GM12874 (cell line): ENCODE results near the gene USP2.

Experiments
- TF ChIP-seq, protein P1 (sequence below): IDR thresholded peaks from 2 replicates; pipeline ENCODE4 v1.5.1; 2011; ENCODE audit warnings: low read depth, mild to moderate bottlenecking, control low read depth, low read length, moderate library complexity; ENCODE audit not compliant: insufficient read depth

USP2 gene

DNA sequence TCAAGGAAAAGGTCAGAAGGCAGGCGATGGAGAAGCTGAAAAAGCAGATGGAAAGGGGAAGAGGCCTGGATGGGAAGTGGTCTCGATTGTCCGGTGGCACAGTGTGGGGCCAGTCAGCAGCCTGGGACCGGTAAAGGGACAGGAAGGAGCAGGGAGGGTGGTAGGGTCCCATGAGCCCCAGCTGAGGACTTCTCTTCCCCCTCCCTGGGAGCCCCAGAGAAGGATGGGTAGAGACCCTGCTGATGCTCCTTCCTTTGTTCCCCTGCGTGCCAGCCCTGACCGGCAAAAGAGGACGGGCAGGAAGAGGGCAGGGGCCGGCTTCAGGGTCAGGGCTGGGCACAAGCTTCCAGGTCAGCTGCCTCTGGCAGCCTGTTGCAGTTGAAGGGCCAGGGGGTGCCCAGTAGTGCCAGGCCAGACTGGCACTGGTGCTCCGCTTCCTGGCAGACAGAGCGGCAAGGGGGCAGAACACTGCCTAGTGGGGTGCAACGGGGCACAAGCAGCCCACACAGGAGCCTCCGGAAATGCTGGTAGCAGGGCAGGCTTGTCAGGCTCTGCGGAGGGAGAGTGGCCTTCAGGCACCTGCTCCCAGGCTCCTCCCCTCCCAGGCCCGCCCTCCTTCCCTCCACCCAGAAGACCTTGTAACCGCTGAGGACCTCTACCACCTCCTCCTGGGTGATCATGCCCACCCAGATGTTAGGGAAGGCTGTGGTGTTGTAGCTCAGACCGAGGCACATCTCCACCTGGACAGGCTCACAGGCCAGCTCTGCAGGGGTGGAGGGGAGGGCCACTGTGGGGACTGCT lies 40.1 kb downstream of the USP2 start:
- TF ChIP-seq, protein P1, sequence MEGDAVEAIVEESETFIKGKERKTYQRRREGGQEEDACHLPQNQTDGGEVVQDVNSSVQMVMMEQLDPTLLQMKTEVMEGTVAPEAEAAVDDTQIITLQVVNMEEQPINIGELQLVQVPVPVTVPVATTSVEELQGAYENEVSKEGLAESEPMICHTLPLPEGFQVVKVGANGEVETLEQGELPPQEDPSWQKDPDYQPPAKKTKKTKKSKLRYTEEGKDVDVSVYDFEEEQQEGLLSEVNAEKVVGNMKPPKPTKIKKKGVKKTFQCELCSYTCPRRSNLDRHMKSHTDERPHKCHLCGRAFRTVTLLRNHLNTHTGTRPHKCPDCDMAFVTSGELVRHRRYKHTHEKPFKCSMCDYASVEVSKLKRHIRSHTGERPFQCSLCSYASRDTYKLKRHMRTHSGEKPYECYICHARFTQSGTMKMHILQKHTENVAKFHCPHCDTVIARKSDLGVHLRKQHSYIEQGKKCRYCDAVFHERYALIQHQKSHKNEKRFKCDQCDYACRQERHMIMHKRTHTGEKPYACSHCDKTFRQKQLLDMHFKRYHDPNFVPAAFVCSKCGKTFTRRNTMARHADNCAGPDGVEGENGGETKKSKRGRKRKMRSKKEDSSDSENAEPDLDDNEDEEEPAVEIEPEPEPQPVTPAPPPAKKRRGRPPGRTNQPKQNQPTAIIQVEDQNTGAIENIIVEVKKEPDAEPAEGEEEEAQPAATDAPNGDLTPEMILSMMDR: no peak

DNA sequence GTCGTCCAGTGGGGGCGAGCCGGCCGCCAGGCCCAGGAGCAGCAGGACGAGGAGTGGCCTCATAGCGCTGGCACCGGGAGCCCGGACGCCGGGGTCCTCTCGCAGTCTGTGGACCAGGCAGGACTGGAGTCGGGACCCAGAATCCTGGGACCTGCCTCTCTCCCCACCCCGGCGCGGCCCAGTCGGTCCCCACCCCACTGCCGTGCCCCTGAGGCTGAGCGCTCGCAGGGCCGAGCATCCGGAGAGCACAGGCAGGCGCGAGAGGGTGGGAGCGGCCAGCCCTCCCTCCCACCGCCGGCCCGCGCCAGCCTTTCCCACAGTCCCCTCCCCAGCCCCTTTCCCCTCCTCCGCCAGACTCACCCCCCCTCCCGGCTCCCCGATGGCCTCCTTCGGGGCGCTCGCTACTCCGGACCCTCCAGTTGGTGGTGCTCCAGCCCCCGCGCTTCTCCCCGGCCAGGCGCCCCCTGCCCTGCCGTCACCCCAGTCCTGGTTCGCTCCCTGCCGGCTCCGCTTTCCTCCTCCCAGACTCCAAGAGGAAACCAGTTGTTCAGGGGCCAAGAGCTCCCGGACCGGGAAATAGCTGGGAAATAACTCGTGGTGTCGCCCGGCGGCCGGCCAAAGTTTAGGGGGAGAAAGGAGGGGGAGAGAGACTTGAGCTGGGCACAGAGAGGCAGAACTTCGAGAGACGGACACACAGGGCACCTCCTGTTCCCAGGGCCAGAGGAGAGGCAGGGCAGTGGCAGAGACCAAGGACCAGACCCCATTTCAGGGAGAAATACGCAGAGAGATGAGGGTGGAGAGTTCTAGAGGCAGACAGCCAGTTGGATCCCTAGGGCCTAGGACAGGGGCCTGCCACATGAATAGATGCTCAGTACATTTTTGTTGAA lies 40.9 kb downstream of the USP2 start, which contains the start of gene C1QTNF5:
C1QTNF5 (minus strand) TSS at position 549 of the 887 bp plus-strand sequence; CDS start at position 63, 486 bp downstream.
- TF ChIP-seq, protein P1: no peak

DNA sequence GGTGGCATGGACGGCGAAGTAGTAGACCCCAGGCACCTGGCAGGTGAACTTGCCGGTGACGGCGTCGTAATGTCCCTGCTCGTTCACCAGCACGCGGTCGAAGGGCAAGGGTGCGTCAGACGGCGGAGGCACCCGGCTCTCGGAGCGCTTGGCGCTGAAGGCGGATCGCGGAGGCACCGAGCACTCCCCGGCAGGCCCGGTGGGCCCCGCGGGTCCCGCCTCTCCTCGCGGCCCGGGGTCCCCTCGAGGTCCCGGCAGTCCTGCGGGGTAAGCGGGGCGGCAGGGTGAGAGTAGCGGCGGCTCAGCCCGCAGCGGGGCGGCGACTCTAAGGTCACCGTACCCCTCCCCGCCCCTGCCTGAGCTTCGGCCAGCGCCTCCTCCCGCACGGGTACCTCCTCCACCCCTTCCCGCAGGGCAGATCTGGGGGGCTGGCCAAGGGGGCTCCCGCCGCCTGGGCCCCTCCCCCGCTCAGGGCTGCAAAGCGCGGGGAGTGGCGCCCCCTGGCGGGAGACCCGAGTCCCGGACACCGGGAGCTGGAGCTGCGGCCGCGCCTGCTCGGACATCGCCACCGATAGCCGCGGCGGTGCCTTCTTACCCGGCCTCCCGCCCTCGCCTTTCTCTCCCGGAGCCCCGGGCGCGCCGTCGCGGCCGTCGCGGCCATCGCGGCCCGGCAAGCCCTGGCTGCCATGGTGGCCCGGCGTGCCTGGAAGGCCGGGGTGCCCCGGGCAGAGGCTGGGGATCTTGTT lies 41.7 kb downstream of the USP2 start:
- TF ChIP-seq, protein P1: peak; percentile 89

DNA sequence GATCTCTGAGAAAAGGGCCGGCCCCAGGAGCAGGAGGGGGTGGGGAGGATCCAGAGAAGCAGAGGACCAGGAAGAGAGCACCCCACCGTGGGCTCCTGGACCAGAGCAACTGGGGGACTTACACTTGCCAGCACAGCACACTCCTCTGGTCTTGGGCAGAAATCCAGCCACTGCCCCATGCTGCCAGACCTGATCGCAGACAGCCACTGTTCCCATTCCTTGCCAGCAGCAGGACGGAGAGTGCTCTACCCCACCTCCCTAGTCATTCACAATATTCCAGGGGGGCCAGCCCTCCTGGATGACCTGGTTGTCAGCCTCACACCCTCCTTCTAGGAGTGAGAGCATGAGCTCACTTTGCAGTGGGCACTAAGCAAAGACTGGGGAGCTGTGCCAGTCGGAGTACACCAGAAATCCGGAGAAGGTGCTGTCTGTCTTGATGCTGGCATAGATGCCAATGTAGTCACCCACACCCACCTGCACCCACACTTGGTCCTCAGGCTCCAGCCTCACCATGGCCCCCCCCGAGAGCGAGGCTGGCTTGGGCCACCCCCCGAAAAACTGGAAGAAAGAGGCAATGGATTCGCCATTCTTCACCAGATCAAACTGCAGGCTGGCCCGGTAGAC lies 42.4 kb downstream of the USP2 start:
- TF ChIP-seq, protein P1: no peak

DNA sequence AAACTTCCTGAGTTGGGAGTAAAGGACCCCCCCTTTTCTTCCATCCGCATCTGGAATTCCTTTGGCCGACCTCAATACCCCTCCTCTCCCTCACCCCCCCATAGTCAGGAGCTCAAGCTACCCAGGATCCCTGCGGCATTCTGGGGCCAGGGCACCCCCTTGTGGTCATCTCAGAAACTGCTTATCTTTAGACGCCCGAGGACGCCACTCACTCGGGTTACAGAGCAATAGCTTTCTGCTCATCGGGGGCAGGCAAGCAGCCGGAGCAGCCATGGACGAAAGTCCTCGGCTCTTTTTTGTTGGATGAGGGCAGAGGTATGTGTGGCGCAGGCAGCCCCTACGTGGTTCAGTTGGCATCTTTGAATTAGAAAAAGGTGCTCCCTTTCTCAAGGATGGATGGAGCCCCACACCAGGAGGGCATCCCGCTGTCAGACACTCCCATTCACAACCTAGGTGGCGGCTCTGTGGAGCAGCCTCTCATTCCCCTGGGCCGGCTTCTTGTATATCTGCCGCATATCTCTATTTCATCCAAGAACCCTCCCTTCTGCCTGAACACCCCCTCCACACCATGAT lies 43.1 kb downstream of the USP2 start:
- TF ChIP-seq, protein P1: peak; percentile 81

DNA sequence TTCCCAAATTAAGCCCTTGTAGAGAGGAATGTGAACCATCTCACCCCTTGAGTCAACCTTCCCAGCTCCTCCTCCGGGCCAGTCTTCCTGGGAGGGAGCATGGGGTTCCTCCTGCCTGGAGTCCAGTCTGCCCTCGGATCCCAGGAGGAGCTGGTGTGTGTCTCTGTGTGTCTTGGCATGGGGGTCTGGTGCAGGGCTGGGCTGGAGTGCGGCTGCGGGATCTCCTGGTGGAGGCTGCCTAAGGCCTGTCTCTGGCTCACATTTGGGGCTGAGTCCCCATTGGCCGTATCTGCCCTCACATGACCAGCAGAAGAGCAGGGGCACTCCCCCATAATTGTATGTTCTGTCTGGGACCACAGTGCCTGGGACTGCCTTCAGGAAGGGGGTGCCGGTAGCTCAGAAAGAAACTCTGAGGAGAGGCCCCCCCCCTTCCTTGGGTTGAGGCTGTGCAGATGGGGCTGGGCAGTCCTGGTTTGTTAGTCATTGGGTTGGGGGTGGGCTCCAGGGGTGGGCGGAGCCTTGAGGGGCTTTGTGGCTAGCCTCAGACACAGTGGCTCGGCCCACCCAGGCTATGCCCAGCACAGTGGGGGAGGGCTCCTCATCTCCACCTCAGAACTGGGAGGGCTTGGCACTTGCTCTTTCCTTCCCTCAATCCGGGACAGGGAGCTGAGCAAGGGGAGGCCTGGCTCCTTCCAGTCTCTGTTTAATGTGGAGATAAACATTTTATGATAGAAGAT lies 43.7 kb downstream of the USP2 start:
- TF ChIP-seq, protein P1: no peak
